CD8-positive, alpha-beta memory T cell (primary cell): ENCODE results near the gene FAM200B. TPM values are rescaled to one million over a fixed set of nuclear protein-coding genes. Genes with fewer than 3 reads are reported as not detected.
A peak's percentile ranks its signal among the peaks of the same experiment; 100 is the strongest.

Experiments
- CTCF ChIA-PET: fragments of 350-600 bp; sonication (Branson Sonifier 250); formaldehyde crosslinking; loops from one replicate; lab custom pipeline; 2021; ENCODE audit warnings: antibody characterized with exemption; lab: Charles Lee
- POLR2A ChIA-PET: fragments of 350-600 bp; sonication (Branson Sonifier 250); formaldehyde crosslinking; loops from one replicate; lab custom pipeline; 2021; ENCODE audit warnings: antibody characterized with exemption; lab: Charles Lee
- DNase-seq, 5 donors: peaks; one replicate each; pipeline versions ENCODE4 v3.0.0 to v3.0.0-alpha.2; 2020 to 2022; ENCODE audit warnings: mixed read lengths in 1 of 5
- H3K27ac ChIP-seq: one replicate; pipeline ENCODE4 v1.7.0; 2013; ENCODE audit warnings: low read depth, mild to moderate bottlenecking, low read length, moderate library complexity
- H3K27me3 ChIP-seq: 2 replicates; pipeline ENCODE4 v1.7.0; 2013; ENCODE audit warnings: low read length, mild to moderate bottlenecking; ENCODE audit not compliant: insufficient read depth, poor library complexity, severe bottlenecking
- H3K36me3 ChIP-seq: 2 replicates; pipeline ENCODE4 v1.7.0; 2013; ENCODE audit warnings: mild to moderate bottlenecking, low read length, moderate library complexity; ENCODE audit not compliant: insufficient read depth
- H3K4me1 ChIP-seq: 2 replicates; pipeline ENCODE4 v1.7.0; 2013; ENCODE audit warnings: mild to moderate bottlenecking, low read length, moderate library complexity; ENCODE audit not compliant: insufficient read depth
- H3K4me3 ChIP-seq: 2 replicates; pipeline ENCODE4 v1.7.0; 2013; ENCODE audit warnings: mild to moderate bottlenecking, low read length
- H3K9me3 ChIP-seq: 2 replicates; pipeline ENCODE4 v1.7.0; 2013; ENCODE audit warnings: mild to moderate bottlenecking, low read length
- H3K27ac Mint-ChIP-seq, 8 donors: one replicate each; pipeline ENCODE4 v1.8.0; 2020 to 2021; ENCODE audit warnings: mixed read lengths in 8 of 8, mild to moderate bottlenecking in 6 of 8, inconsistent platforms in 3 of 8, moderate library complexity in 3 of 8
- H3K27me3 Mint-ChIP-seq, 2 donors: one replicate each; pipeline ENCODE4 v1.8.0; 2020 to 2021; ENCODE audit warnings: mixed read lengths in 2 of 2, mild to moderate bottlenecking in 1 of 2, moderate library complexity in 1 of 2
- H3K36me3 Mint-ChIP-seq, 3 donors: one replicate each; pipeline ENCODE4 v1.8.0; 2020 to 2021; ENCODE audit warnings: mixed read lengths in 3 of 3, inconsistent platforms in 1 of 3, mild to moderate bottlenecking in 1 of 3
- H3K4me1 Mint-ChIP-seq, 3 donors: one replicate each; pipeline ENCODE4 v1.8.0; 2020 to 2021; ENCODE audit warnings: mixed read lengths in 3 of 3, inconsistent platforms in 1 of 3, mild to moderate bottlenecking in 1 of 3
- H3K4me3 Mint-ChIP-seq, 7 donors: one replicate each; pipeline ENCODE4 v1.8.0; 2020 to 2021; ENCODE audit warnings: mixed read lengths in 7 of 7, mild to moderate bottlenecking in 6 of 7, moderate library complexity in 4 of 7, inconsistent platforms in 2 of 7
- H3K9me3 Mint-ChIP-seq, 5 donors: one replicate each; pipeline ENCODE4 v1.8.0; 2020 to 2022; ENCODE audit warnings: mixed read lengths in 5 of 5, mild to moderate bottlenecking in 3 of 5, moderate library complexity in 2 of 5, inconsistent platforms in 1 of 5
- polyA plus RNA-seq: library from polyadenylated mRNA; unstranded; fragments of 300-500 nt; fragmentation: Illumina TruSeq; gene quantifications from one replicate; pipeline ENCODE4 v1.2.3, GENCODE V29; 2021
- total RNA-seq, 2 experiments: library from RNA; stranded (reverse); gene quantifications; one replicate each; pipeline ENCODE4 v1.2.3, GENCODE V29; 2021

Gene FAM200B
- total and polyA plus RNA-seq, 3 experiments from 2014 or later = 10.0 to 80.7 (median 12.7) TPM

GRCh38 chr4:15717086-15717485 lies 35.5 kb downstream of the FAM200B start:
- Histone ChIP-seq H3K27ac (no peak overlapping the region), H3K27me3 (no peaks in the 10 kb centered on the region), H3K9me3 (no peaks in the 10 kb centered on the region), H3K4me3 (no peak overlapping the region), H3K36me3 (no peaks in the 10 kb centered on the region), H3K4me1 (no peaks in the 10 kb centered on the region)
- Mint-ChIP-seq H3K27ac (no peak overlapping the region), H3K9me3 (no peaks in the 10 kb centered on the region), H3K36me3 (no peaks in the 10 kb centered on the region), H3K27me3 (peaks cover 3 to 4% of the 10 kb centered on the region in 2 donors), H3K4me3 (no peak overlapping the region), H3K4me1 (no peaks in the 10 kb centered on the region)
- ChIA-PET POLR2A (no interaction called here), CTCF (no interaction called here)
- DNase-seq = no peak

DNA sequence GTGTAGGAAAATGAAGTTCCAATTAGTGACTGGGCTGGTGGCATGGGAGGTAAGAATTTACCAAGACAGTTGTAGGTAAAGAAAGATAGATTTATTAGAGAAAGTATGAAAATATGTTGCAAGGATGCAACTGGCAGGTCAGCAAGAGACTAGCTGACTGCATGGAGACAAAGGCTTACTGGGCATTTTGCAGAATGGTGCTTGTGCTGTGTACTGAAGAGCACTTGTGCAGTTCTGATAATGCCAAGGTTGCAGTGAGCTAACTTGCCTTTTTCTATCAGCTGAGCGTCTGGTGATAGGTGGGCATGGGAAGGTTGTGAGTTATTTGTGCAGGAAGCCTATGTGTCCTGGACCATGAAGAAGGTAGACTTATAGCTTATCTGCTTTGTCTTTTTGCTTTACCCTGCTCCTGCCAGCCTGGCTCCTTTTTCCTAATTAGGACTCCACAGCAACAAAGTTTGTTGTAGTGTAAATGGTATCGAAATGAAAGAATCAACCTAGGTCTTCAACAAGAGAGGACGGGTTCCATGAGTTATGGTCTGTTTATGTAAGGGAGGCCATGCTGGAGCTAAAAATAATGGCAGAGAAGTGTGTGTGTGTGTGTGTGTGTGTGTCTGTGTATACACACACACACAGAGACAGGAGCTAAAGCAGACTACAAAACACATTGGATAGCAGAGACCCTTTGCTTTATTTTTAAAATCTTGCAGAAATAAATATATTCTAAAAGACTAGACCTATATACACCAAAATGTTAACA lies 36.2 kb downstream of the FAM200B start:
- Histone ChIP-seq H3K9me3 (no peaks in the 10 kb centered on the region), H3K4me3 (no peak overlapping the region), H3K27ac (no peak overlapping the region), H3K4me1 (no peaks in the 10 kb centered on the region), H3K27me3 (no peaks in the 10 kb centered on the region), H3K36me3 (no peaks in the 10 kb centered on the region)
- ChIA-PET CTCF (no interaction called here), POLR2A (no interaction called here)
- Mint-ChIP-seq H3K27me3 (peaks cover 1 to 3% of the 10 kb centered on the region in 2 donors), H3K4me1 (no peaks in the 10 kb centered on the region), H3K4me3 (no peak overlapping the region), H3K36me3 (no peaks in the 10 kb centered on the region), H3K27ac (peak overlapping the region in 1 of 8 donors; percentile 83), H3K9me3 (no peaks in the 10 kb centered on the region)
- no peak for DNase-seq

GRCh38 chr4:15718465-15718864 lies 36.8 kb downstream of the FAM200B start:
- Histone ChIP-seq H3K4me3 (no peak overlapping the region), H3K27ac (no peak overlapping the region), H3K36me3 (no peaks in the 10 kb centered on the region), H3K27me3 (no peaks in the 10 kb centered on the region), H3K9me3 (no peaks in the 10 kb centered on the region), H3K4me1 (no peaks in the 10 kb centered on the region)
- Mint-ChIP-seq H3K36me3 (no peaks in the 10 kb centered on the region), H3K9me3 (no peaks in the 10 kb centered on the region), H3K4me1 (no peaks in the 10 kb centered on the region), H3K27ac (no peak overlapping the region), H3K4me3 (no peak overlapping the region), H3K27me3 (peaks cover 0 to 3% of the 10 kb centered on the region in 2 donors)
- ChIA-PET POLR2A (no interaction called here), CTCF (no interaction called here)
- DNase-seq = no peak

DNA sequence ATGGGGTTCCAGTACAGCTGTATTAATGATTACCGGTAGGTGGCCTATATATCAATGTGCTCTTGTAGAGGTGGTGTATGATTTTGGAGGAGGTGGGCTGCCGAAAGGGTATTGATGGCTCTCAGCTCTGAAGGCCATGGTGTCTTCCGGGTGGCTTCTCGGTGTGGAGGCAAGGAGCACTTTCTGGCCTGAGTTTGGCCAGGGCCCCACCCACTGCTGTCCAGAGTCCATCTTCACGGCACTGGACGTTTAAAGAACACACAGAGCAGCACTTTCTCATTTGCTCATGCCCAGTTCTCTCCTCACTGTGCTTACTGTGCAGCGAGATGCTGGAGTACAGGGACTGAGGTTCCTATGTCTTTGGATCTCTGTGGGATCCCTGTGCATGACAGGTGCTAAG lies 37.3 kb downstream of the FAM200B start:
- Histone ChIP-seq H3K4me1 (no peaks in the 10 kb centered on the region), H3K9me3 (no peaks in the 10 kb centered on the region), H3K27ac (no peak overlapping the region), H3K36me3 (no peaks in the 10 kb centered on the region), H3K4me3 (no peak overlapping the region), H3K27me3 (no peaks in the 10 kb centered on the region)
- Mint-ChIP-seq H3K27ac (no peak overlapping the region), H3K36me3 (no peaks in the 10 kb centered on the region), H3K4me1 (no peaks in the 10 kb centered on the region), H3K4me3 (no peak overlapping the region), H3K9me3 (no peaks in the 10 kb centered on the region), H3K27me3 (peaks cover 0 to 3% of the 10 kb centered on the region in 2 donors)
- CTCF ChIA-PET = interaction anchor here (1.7 kb wide), 1 partner anchor 10 kb away, joined by 6 read pairs; no protein-coding TSS in a partner anchor
- POLR2A ChIA-PET = no interaction called here
- DNase-seq = no peak

- Histone ChIP-seq H3K4me3 (no peak overlapping the region), H3K36me3 (no peaks in the 10 kb centered on the region), H3K27ac (no peak overlapping the region), H3K9me3 (no peaks in the 10 kb centered on the region), H3K4me1 (no peaks in the 10 kb centered on the region), H3K27me3 (no peaks in the 10 kb centered on the region)
- Mint-ChIP-seq H3K27ac (no peak overlapping the region), H3K4me1 (no peaks in the 10 kb centered on the region), H3K36me3 (no peaks in the 10 kb centered on the region), H3K9me3 (no peaks in the 10 kb centered on the region), H3K27me3 (peaks cover 0 to 3% of the 10 kb centered on the region in 2 donors), H3K4me3 (no peak overlapping the region)
- DNase-seq = no peak
- POLR2A ChIA-PET = no interaction called here
- CTCF ChIA-PET = interaction anchor here (1.7 kb wide), 1 partner anchor 10 kb away, joined by 6 read pairs; no protein-coding TSS in a partner anchor
These were observed 37.9 kb downstream of the FAM200B start for GRCh38 chr4:15719506-15719905.

DNA sequence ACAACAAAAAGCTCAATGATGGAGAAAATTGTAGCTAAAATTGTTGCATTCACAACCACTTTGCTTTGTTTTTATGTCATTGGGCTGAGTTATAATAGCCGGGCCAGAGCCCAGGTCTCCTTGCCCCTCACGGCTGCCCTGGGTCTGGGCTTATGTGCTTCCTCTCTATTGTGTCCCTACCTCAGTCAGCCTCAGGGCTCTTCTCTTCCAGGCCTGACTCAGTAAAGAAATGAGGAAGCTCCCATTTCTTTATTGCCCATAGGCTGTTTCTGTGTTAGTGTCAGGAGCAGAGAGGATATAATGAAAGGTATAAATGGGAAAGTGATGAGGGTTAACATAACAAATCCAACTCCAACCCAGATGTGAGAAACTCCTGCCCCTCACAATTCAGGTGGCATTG lies 39.2 kb downstream of the FAM200B start:
- POLR2A ChIA-PET = no interaction called here
- H3K4me1 Mint-ChIP-seq = peaks cover 4 to 8% (median 4%) of the 10 kb centered on the region in 3 donors
- H3K27ac Mint-ChIP-seq = no peak overlapping the region

GRCh38 chr4:15725608-15726007 lies 44.0 kb downstream of the FAM200B start:
- peak overlapping the region in 3 of 7 donors; percentile 2 to 40 (median 33) for H3K4me3 Mint-ChIP-seq

More for the DNA sequence above, 39.2 kb downstream of the FAM200B start:
- Histone ChIP-seq H3K4me3 (no peak overlapping the region), H3K4me1 (no peaks in the 10 kb centered on the region), H3K9me3 (no peaks in the 10 kb centered on the region), H3K36me3 (no peaks in the 10 kb centered on the region), H3K27me3 (no peaks in the 10 kb centered on the region), H3K27ac (no peak overlapping the region)
- Mint-ChIP-seq H3K9me3 (no peaks in the 10 kb centered on the region), H3K36me3 (no peaks in the 10 kb centered on the region), H3K27me3 (peaks cover 0 to 2% of the 10 kb centered on the region in 2 donors), H3K4me3 (peak overlapping the region in 1 of 7 donors; percentile 57)
- no peak for DNase-seq
- CTCF ChIA-PET = interaction anchor here (1.7 kb wide), 1 partner anchor 8 kb away, joined by 6 read pairs; no protein-coding TSS in a partner anchor

DNA sequence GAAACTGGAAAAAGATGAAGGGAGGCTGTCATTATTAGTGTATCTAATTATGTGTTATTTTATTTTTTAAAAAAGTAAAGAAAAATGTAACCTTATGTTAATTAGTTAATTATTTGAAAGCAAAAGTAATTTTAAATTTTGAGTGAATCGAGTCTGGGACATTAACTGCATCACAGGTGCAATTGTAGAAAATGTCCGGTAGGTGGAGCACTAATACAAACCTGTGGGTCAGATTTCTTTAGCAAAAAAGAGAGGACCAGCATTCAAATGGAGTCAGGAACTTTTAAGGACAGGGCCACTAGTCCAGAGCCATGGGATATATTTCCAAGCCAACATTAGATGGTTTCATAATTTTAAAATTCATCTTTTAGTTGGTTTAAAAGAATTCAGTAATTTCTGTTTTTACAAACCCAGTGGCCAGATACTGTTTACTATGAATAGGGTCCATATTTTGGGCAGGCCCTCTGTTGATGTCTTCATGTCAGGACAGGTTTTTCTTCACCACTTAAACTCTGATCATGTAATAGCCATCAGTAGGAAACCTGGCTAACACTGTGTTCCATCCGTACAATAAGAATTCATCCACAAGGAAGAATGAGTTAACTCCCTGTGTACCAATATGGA lies 48.4 kb downstream of the FAM200B start:
- no peaks in the 10 kb centered on the region for H3K27me3 ChIP-seq
- H3K4me3 ChIP-seq = no peak overlapping the region
- no peaks in the 10 kb centered on the region for H3K9me3 ChIP-seq
- Mint-ChIP-seq H3K9me3 (no peaks in the 10 kb centered on the region), H3K4me3 (no peak overlapping the region), H3K27ac (peak overlapping the region in 2 of 8 donors; percentile 10 to 40), H3K27me3 (peaks cover 2 to 7% of the 10 kb centered on the region in 2 donors), H3K4me1 (peaks cover 4 to 13% (median 10%) of the 10 kb centered on the region in 3 donors), H3K36me3 (peaks cover 0 to under 1% (median 0%) of the 10 kb centered on the region in 3 donors)
- H3K27ac ChIP-seq = no peak overlapping the region
- peak in 3 of 5 donors; percentile 6 to 55 (median 44) for DNase-seq
- CTCF ChIA-PET = interaction anchor here (1.1 to 1.6 kb wide), 2 partner anchors 10 to 35 kb away, joined by 3 to 6 read pairs; no protein-coding TSS in a partner anchor
- no peaks in the 10 kb centered on the region for H3K4me1 ChIP-seq
- POLR2A ChIA-PET = no interaction called here
- H3K36me3 ChIP-seq = no peaks in the 10 kb centered on the region

More at GRCh38 chr4:15725608-15726007, 44.0 kb downstream of the FAM200B start:
- Histone ChIP-seq H3K27me3 (no peaks in the 10 kb centered on the region), H3K27ac (no peak overlapping the region), H3K36me3 (no peaks in the 10 kb centered on the region), H3K4me1 (no peaks in the 10 kb centered on the region), H3K4me3 (no peak overlapping the region), H3K9me3 (no peaks in the 10 kb centered on the region)
- H3K36me3 Mint-ChIP-seq = no peaks in the 10 kb centered on the region
- peak in 1 of 5 donors; percentile 35 for DNase-seq
- peaks cover 4 to 12% (median 9%) of the 10 kb centered on the region in 3 donors for H3K4me1 Mint-ChIP-seq
- ChIA-PET POLR2A (no interaction called here), CTCF (interaction anchor here (0.7 kb wide), 1 partner anchor 56 kb away, joined by 3 read pairs; no protein-coding TSS in a partner anchor)
- H3K27me3 Mint-ChIP-seq = no peaks in the 10 kb centered on the region
- H3K27ac Mint-ChIP-seq = peak overlapping the region in 7 of 8 donors; percentile 2 to 91 (median 27)
- no peaks in the 10 kb centered on the region for H3K9me3 Mint-ChIP-seq
